Neural crest cell (in vitro differentiated cells): Measurements from ENCODE around the gene GATA3. TPM values are rescaled to one million over a fixed set of nuclear protein-coding genes. Genes with fewer than 3 reads are reported as not detected.

Source experiments
- DNase-seq: peaks from one replicate; pipeline ENCODE4 v3.0.0; 2021; ENCODE audit warnings: low read depth, mixed read lengths, low spot score
- H3K27ac Mint-ChIP-seq: one replicate; pipeline ENCODE4 v1.8.0; 2021; ENCODE audit warnings: mild to moderate bottlenecking, mixed read lengths; ENCODE audit not compliant: unreplicated experiment
- H3K27me3 Mint-ChIP-seq: 2 replicates; pipeline ENCODE4 v1.8.0; 2021; ENCODE audit warnings: low read depth, mild to moderate bottlenecking, mixed read lengths
- H3K36me3 Mint-ChIP-seq: 2 replicates; pipeline ENCODE4 v1.8.0; 2021; ENCODE audit warnings: low read depth, mild to moderate bottlenecking, mixed read lengths
- H3K4me1 Mint-ChIP-seq: 2 replicates; pipeline ENCODE4 v1.8.0; 2021; ENCODE audit warnings: mixed read lengths
- H3K4me3 Mint-ChIP-seq: one replicate; pipeline ENCODE4 v1.8.0; 2021; ENCODE audit warnings: mild to moderate bottlenecking, mixed read lengths
- H3K9me3 Mint-ChIP-seq: 2 replicates; pipeline ENCODE4 v1.8.0; 2021; ENCODE audit warnings: mixed read lengths
- total RNA-seq: library from RNA; stranded (reverse); gene quantifications from 2 replicates; pipeline ENCODE4 v1.2.1, GENCODE V29; 2021
- TF ChIP-seq, protein P1 (sequence below): fragments of 200-600 bp; sonication (generic); conservative IDR thresholded peaks from 2 replicates; pipeline ENCODE4 v1.5.0; 2021; ENCODE audit warnings: antibody characterized with exemption, mild to moderate bottlenecking

The GATA3 gene
- total RNA-seq, 1 donor from 2014 or later, result 0.35 TPM

DNA sequence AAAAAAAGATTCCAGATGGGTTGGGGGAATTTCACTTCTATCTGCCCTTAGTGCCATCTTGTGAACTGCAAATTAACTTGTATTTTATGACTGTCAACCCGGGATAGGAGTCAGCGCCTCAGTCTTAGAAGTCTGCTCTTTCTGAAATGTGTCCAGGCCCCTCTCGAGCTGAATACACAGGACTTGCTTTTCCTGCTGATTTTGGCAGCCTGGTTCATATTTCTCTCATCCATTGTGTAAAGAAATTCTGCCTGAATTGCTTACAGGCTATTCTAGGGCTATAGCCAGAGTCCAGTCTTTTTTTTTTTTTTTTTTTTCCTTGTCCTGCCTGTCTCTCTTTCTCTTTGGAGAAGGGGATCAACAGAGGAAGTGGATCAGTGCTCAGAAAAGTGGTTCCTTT lies 24.6 kb downstream of the GATA3 start:
- H3K4me1 Mint-ChIP-seq, result peaks cover 5% of the 10 kb centered on the region
- no peaks in the 10 kb centered on the region for H3K9me3 Mint-ChIP-seq
- H3K36me3 Mint-ChIP-seq, result no peaks in the 10 kb centered on the region
- TF ChIP-seq, protein P1, sequence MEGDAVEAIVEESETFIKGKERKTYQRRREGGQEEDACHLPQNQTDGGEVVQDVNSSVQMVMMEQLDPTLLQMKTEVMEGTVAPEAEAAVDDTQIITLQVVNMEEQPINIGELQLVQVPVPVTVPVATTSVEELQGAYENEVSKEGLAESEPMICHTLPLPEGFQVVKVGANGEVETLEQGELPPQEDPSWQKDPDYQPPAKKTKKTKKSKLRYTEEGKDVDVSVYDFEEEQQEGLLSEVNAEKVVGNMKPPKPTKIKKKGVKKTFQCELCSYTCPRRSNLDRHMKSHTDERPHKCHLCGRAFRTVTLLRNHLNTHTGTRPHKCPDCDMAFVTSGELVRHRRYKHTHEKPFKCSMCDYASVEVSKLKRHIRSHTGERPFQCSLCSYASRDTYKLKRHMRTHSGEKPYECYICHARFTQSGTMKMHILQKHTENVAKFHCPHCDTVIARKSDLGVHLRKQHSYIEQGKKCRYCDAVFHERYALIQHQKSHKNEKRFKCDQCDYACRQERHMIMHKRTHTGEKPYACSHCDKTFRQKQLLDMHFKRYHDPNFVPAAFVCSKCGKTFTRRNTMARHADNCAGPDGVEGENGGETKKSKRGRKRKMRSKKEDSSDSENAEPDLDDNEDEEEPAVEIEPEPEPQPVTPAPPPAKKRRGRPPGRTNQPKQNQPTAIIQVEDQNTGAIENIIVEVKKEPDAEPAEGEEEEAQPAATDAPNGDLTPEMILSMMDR, result no peak
- no peak overlapping the region for H3K4me3 Mint-ChIP-seq
- no peak for DNase-seq
- H3K27me3 Mint-ChIP-seq, result peaks cover 22% of the 10 kb centered on the region
- no peak overlapping the region for H3K27ac Mint-ChIP-seq

DNA sequence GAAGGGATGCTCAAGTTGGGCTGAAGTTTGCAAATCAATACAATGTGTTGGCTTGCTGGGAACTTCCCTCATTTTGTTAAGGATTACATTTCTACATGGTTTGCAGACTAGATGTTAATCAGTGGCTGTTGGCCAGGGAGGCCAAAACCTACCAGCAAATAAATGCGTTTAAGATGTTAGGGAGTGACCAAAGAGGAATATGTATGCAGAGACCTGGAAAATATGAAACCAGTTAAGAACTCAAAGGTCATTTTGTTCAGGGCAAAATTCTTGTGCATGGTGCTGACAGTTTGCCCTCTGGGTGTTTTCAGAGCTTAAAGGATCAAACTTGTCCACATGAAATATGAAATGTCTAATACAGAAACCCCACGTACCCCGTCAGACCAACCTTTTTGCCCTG lies 30.3 kb downstream of the GATA3 start:
- no peak overlapping the region for H3K27ac Mint-ChIP-seq
- no peaks in the 10 kb centered on the region for H3K36me3 Mint-ChIP-seq
- no peak for DNase-seq
- TF ChIP-seq, protein P1, result no peak
- no peak overlapping the region for H3K4me3 Mint-ChIP-seq
- no peaks in the 10 kb centered on the region for H3K9me3 Mint-ChIP-seq
- H3K4me1 Mint-ChIP-seq, result no peaks in the 10 kb centered on the region
- H3K27me3 Mint-ChIP-seq, result peaks cover 7% of the 10 kb centered on the region

DNA sequence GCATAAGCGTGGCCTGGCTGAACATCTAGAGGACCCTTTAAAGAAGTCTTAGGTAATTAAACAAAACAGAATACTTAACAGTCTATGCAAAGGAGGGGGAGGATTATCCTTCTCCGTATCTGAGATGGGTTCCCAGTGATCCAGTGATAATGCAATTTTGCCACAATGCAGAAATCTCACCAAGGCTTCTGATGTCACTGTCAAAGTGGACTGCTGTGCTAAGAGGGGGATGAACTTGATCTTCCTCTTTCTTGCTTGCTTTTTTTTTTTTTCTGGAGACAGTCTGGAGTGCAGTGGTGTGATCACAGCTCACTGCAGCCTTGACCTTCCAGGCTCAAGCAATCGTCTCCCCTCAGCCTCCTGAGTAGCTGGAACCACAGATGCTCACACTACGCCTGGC lies 30.8 kb downstream of the GATA3 start:
- Mint-ChIP-seq H3K4me3 (no peak overlapping the region), H3K27me3 (peaks cover 7% of the 10 kb centered on the region), H3K27ac (no peak overlapping the region), H3K36me3 (no peaks in the 10 kb centered on the region), H3K9me3 (no peaks in the 10 kb centered on the region), H3K4me1 (no peaks in the 10 kb centered on the region)
- TF ChIP-seq, protein P1, result no peak
- DNase-seq, result no peak

DNA sequence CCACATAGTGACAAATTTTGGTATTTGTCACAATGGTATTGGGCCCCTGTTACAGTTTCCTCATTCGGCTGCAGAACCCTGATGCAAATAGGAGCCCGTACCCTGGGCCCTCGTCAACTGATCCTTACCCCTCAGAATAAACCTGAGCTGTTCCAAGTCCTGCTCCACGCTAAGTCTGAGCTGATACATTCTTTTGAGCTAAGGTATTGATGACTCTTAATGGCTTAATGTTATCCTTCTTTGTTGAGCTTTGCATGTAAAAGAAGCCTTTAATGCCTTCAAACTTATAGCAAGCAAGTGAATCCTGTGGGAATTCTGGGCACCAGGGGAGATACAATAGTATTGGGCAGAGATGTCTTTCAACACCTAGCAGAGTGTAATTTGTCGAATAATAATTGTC lies 31.8 kb downstream of the GATA3 start:
- DNase-seq, result no peak
- H3K27me3 Mint-ChIP-seq, result peaks cover 6% of the 10 kb centered on the region
- no peak overlapping the region for H3K4me3 Mint-ChIP-seq
- no peak overlapping the region for H3K27ac Mint-ChIP-seq
- H3K4me1 Mint-ChIP-seq, result no peaks in the 10 kb centered on the region
- no peaks in the 10 kb centered on the region for H3K9me3 Mint-ChIP-seq
- no peaks in the 10 kb centered on the region for H3K36me3 Mint-ChIP-seq
- TF ChIP-seq, protein P1, result no peak

DNA sequence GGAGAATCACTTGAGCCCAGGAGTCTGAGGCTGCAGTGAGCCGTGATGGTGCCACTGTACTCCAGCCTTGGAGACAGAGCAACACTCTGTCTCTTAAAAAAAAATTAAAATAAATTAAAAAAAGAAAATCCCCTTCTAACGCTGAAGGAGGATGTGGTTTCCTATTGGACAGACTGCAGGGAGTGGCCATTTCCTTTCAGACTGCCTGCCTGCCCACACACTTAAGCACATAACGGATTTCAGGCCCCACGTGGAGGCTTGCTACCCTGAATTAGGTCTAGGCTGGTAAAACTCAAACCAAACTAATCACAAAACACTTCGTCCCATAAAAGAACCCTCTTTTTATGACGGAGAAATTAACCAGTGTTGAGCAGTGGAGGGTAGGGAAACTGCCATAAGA lies 34.0 kb downstream of the GATA3 start:
- H3K9me3 Mint-ChIP-seq, result no peaks in the 10 kb centered on the region
- no peak overlapping the region for H3K4me3 Mint-ChIP-seq
- H3K4me1 Mint-ChIP-seq, result no peaks in the 10 kb centered on the region
- no peaks in the 10 kb centered on the region for H3K36me3 Mint-ChIP-seq
- DNase-seq, result no peak
- H3K27ac Mint-ChIP-seq, result no peak overlapping the region
- TF ChIP-seq, protein P1, result no peak
- peaks cover 5% of the 10 kb centered on the region for H3K27me3 Mint-ChIP-seq

DNA sequence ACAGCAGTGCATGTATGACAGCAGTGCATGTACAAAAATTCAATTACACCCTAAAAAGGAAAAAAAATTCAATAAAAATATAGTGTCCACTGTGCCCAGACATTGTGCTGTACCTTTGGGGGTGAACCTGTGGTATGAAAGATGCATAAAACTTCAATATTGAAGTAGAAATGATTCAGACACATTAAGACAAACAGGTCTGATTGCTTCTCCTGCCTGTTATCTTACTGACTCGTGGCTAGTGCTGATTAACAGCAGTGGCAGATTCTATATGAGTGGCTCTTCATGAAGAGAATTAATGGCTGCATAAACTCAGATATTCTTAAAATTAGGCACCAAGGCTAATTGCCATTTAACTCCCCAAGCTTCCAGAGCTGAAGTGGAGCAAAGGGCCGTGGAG lies 37.9 kb downstream of the GATA3 start:
- TF ChIP-seq, protein P1, result no peak
- Mint-ChIP-seq H3K4me1 (no peaks in the 10 kb centered on the region), H3K9me3 (no peaks in the 10 kb centered on the region), H3K36me3 (no peaks in the 10 kb centered on the region), H3K27me3 (no peaks in the 10 kb centered on the region), H3K4me3 (no peak overlapping the region), H3K27ac (no peak overlapping the region)
- no peak for DNase-seq
